Activated T-helper 1 cell treated with anti-CD3 and anti-CD28 coated beads, Interleukin-2, amount 50 U/mL, for 16 hours (primary cell): ENCODE results near the gene MDFIC2.
"Not testable (repeated sequence)": the region's sequence is repeated elsewhere in the genome, so short reads cannot be mapped to it uniquely, and the experiment has no call there.

Experiments
- DNase-seq, 2 donors: peaks; one replicate each; pipeline ENCODE4 v3.0.0-alpha.2; 2020; ENCODE audit warnings: low read depth in 1 of 2, low spot score in 1 of 2

Gene MDFIC2

GRCh38 chr3:70261283-70261682 is 51.2 kb downstream of the MDFIC2 start:
- no peak for DNase-seq

- no peak for DNase-seq
Observed at GRCh38 chr3:70256566-70256965, 55.9 kb downstream of the MDFIC2 start.

GRCh38 chr3:70250492-70250891 is 61.9 kb downstream of the MDFIC2 start:
- no peak for DNase-seq

- no peak for DNase-seq
Observed at GRCh38 chr3:70249509-70250160, 62.8 kb downstream of the MDFIC2 start.

GRCh38 chr3:70248856-70249255 is 63.6 kb downstream of the MDFIC2 start:
- DNase-seq: no peak

- no peak for DNase-seq
Observed at GRCh38 chr3:70247955-70248354, 64.5 kb downstream of the MDFIC2 start.

- no peak for DNase-seq
Observed at GRCh38 chr3:70245746-70246525, 66.5 kb downstream of the MDFIC2 start.

- no peak for DNase-seq
Observed at GRCh38 chr3:70244422-70244821, 68.0 kb downstream of the MDFIC2 start.

GRCh38 chr3:70242297-70242882 is 70.0 kb downstream of the MDFIC2 start:
- DNase-seq: no peak

GRCh38 chr3:70233812-70234211 is 78.6 kb downstream of the MDFIC2 start:
- DNase-seq: no peak

GRCh38 chr3:70233112-70233511 is 79.3 kb downstream of the MDFIC2 start:
- DNase-seq: no peak

GRCh38 chr3:70231266-70231701 is 81.2 kb downstream of the MDFIC2 start:
- no peak for DNase-seq

GRCh38 chr3:70227437-70227836 is 85.0 kb downstream of the MDFIC2 start:
- DNase-seq: no peak

- DNase-seq: no peak
Observed at GRCh38 chr3:70225146-70225545, 87.3 kb downstream of the MDFIC2 start.

GRCh38 chr3:70224337-70224736 is 88.1 kb downstream of the MDFIC2 start:
- DNase-seq: no peak

GRCh38 chr3:70218471-70218870 is 94.0 kb downstream of the MDFIC2 start:
- DNase-seq: no peak

- not testable (repeated sequence) for DNase-seq
Observed at GRCh38 chr3:70211274-70211673, 101.2 kb downstream of the MDFIC2 start.

GRCh38 chr3:70201975-70202374 is 110.5 kb downstream of the MDFIC2 start:
- DNase-seq: no peak

GRCh38 chr3:70189884-70190473 is 122.5 kb downstream of the MDFIC2 start:
- DNase-seq: no peak

GRCh38 chr3:70186221-70186620 is 126.2 kb downstream of the MDFIC2 start:
- DNase-seq: no peak

GRCh38 chr3:70185661-70186060 is 126.8 kb downstream of the MDFIC2 start:
- DNase-seq: no peak
